ENCODE measurements around the gene MOB3A. TPM values are rescaled to one million over a fixed set of nuclear protein-coding genes. Genes with fewer than 3 reads are reported as not detected.
"Not testable (repeated sequence)": the region's sequence is repeated elsewhere in the genome, so short reads cannot be mapped to it uniquely, and the experiment has no call there.

MOB3A gene
- polyA plus RNA-seq, 3 donors from 2014 or later, result 39.4 to 160 (median 42.2) TPM

- H3K27ac Mint-ChIP-seq; H3K4me3 Mint-ChIP-seq; H3K4me1 Mint-ChIP-seq; H3K9me3 Mint-ChIP-seq; H3K27me3 Mint-ChIP-seq (ENCODE audit: low read depth in 3 of 3); H3K36me3 Mint-ChIP-seq; DNase-seq: not testable (repeated sequence)
These were observed 35.2 kb upstream of the MOB3A start for GRCh38 chr19:2131012-2131975.

GRCh38 chr19:2129892-2130770 lies 34.0 kb upstream of the MOB3A start:
- Mint-ChIP-seq H3K4me3 (no peak overlapping the region), H3K9me3 (no peaks in the 10 kb centered on the region), H3K27ac (no peak overlapping the region), H3K36me3 (peaks cover 0 to 4% (median 3%) of the 10 kb centered on the region in 3 donors), H3K4me1 (no peaks in the 10 kb centered on the region), H3K27me3 (ENCODE audit: low read depth in 3 of 3) (peaks cover 0 to 1% (median 0%) of the 10 kb centered on the region in 3 donors)
- DNase-seq, result no peak

GRCh38 chr19:2129486-2129885 lies 33.4 kb upstream of the MOB3A start:
- peaks cover 0 to 4% (median 3%) of the 10 kb centered on the region in 3 donors for H3K36me3 Mint-ChIP-seq
- no peak for DNase-seq

GRCh38 chr19:2129022-2129421 lies 32.9 kb upstream of the MOB3A start:
- Mint-ChIP-seq H3K27ac (no peak overlapping the region), H3K4me3 (no peak overlapping the region), H3K27me3 (ENCODE audit: low read depth in 3 of 3) (peaks cover 0 to 1% (median 0%) of the 10 kb centered on the region in 3 donors), H3K4me1 (no peaks in the 10 kb centered on the region), H3K36me3 (peaks cover 0 to 4% (median 3%) of the 10 kb centered on the region in 3 donors), H3K9me3 (no peaks in the 10 kb centered on the region)
- DNase-seq, result no peak

More at GRCh38 chr19:2129486-2129885, 33.4 kb upstream of the MOB3A start:
- no peaks in the 10 kb centered on the region for H3K9me3 Mint-ChIP-seq
- H3K27me3 Mint-ChIP-seq (ENCODE audit: low read depth in 3 of 3), result peaks cover 0 to 1% (median 0%) of the 10 kb centered on the region in 3 donors
- no peak overlapping the region for H3K4me3 Mint-ChIP-seq
- no peaks in the 10 kb centered on the region for H3K4me1 Mint-ChIP-seq
- no peak overlapping the region for H3K27ac Mint-ChIP-seq

- H3K4me1 Mint-ChIP-seq; H3K27me3 Mint-ChIP-seq (ENCODE audit: low read depth in 3 of 3); DNase-seq; H3K36me3 Mint-ChIP-seq; H3K9me3 Mint-ChIP-seq; H3K4me3 Mint-ChIP-seq; H3K27ac Mint-ChIP-seq: not testable (repeated sequence)
These were observed 32.1 kb upstream of the MOB3A start for GRCh38 chr19:2128252-2128651.

- H3K36me3 Mint-ChIP-seq, result no peaks in the 10 kb centered on the region
- H3K4me1 Mint-ChIP-seq, result no peaks in the 10 kb centered on the region
- no peak overlapping the region for H3K27ac Mint-ChIP-seq
- no peaks in the 10 kb centered on the region for H3K9me3 Mint-ChIP-seq
- no peak overlapping the region for H3K4me3 Mint-ChIP-seq
- no peak for DNase-seq
- peaks cover 0 to 1% (median 0%) of the 10 kb centered on the region in 3 donors for H3K27me3 Mint-ChIP-seq (ENCODE audit: low read depth in 3 of 3)
These were observed 31.6 kb upstream of the MOB3A start for GRCh38 chr19:2127758-2128157.

GRCh38 chr19:2126879-2127518 lies 30.9 kb upstream of the MOB3A start:
- H3K27me3 Mint-ChIP-seq (ENCODE audit: low read depth in 3 of 3), result peaks cover 0 to 1% (median 0%) of the 10 kb centered on the region in 3 donors
- H3K4me3 Mint-ChIP-seq, result no peak overlapping the region
- no peaks in the 10 kb centered on the region for H3K9me3 Mint-ChIP-seq
- H3K27ac Mint-ChIP-seq, result no peak overlapping the region
- no peaks in the 10 kb centered on the region for H3K4me1 Mint-ChIP-seq
- DNase-seq, result no peak
- no peaks in the 10 kb centered on the region for H3K36me3 Mint-ChIP-seq

- no peaks in the 10 kb centered on the region for H3K9me3 Mint-ChIP-seq
- no peak overlapping the region for H3K27ac Mint-ChIP-seq
- peaks cover 1 to 2% (median 1%) of the 10 kb centered on the region in 3 donors for H3K36me3 Mint-ChIP-seq
- DNase-seq, result no peak
- H3K27me3 Mint-ChIP-seq (ENCODE audit: low read depth in 3 of 3), result no peaks in the 10 kb centered on the region
- H3K4me3 Mint-ChIP-seq, result no peak overlapping the region
- H3K4me1 Mint-ChIP-seq, result no peaks in the 10 kb centered on the region
These were observed 27.7 kb upstream of the MOB3A start for GRCh38 chr19:2123682-2124387.

GRCh38 chr19:2122982-2123381 lies 26.9 kb upstream of the MOB3A start:
- no peak for DNase-seq
- Mint-ChIP-seq H3K4me3 (no peak overlapping the region), H3K4me1 (no peaks in the 10 kb centered on the region), H3K9me3 (no peaks in the 10 kb centered on the region), H3K27ac (no peak overlapping the region), H3K27me3 (ENCODE audit: low read depth in 3 of 3) (no peaks in the 10 kb centered on the region), H3K36me3 (peaks cover 3 to 8% (median 5%) of the 10 kb centered on the region in 3 donors)

GRCh38 chr19:2122251-2122650 lies 26.1 kb upstream of the MOB3A start:
- Mint-ChIP-seq H3K27me3 (ENCODE audit: low read depth in 3 of 3) (no peaks in the 10 kb centered on the region), H3K4me3 (no peak overlapping the region)

GRCh38 chr19:2121416-2122051 lies 25.4 kb upstream of the MOB3A start:
- DNase-seq, result no peak
- no peaks in the 10 kb centered on the region for H3K27me3 Mint-ChIP-seq (ENCODE audit: low read depth in 3 of 3)
- H3K4me3 Mint-ChIP-seq, result no peak overlapping the region
- H3K9me3 Mint-ChIP-seq, result no peaks in the 10 kb centered on the region
- H3K36me3 Mint-ChIP-seq, result peaks cover 3 to 8% (median 5%) of the 10 kb centered on the region in 3 donors
- H3K27ac Mint-ChIP-seq, result no peak overlapping the region
- H3K4me1 Mint-ChIP-seq, result no peaks in the 10 kb centered on the region

More at GRCh38 chr19:2122251-2122650, 26.1 kb upstream of the MOB3A start:
- Mint-ChIP-seq H3K4me1 (no peaks in the 10 kb centered on the region), H3K36me3 (peaks cover 3 to 8% (median 5%) of the 10 kb centered on the region in 3 donors), H3K27ac (no peak overlapping the region), H3K9me3 (no peaks in the 10 kb centered on the region)
- DNase-seq, result no peak

- Mint-ChIP-seq H3K36me3 (peaks cover 3 to 8% (median 5%) of the 10 kb centered on the region in 3 donors), H3K27me3 (ENCODE audit: low read depth in 3 of 3) (no peaks in the 10 kb centered on the region), H3K27ac (no peak overlapping the region), H3K9me3 (no peaks in the 10 kb centered on the region), H3K4me1 (no peaks in the 10 kb centered on the region), H3K4me3 (no peak overlapping the region)
- no peak for DNase-seq
These were observed 24.7 kb upstream of the MOB3A start for GRCh38 chr19:2120821-2121220.
